ENCODE measurements around the gene PLK5.

Gene PLK5

GRCh38 chr19:1577929-1578618 is 54.2 kb downstream of the PLK5 start:
- no peak for TF ChIP-seq POLR2AphosphoS5 (IDR thresholded peaks at IDR 0.05; ENCODE audit: low read depth, low read length)
- TF ChIP-seq POLR2A (IDR thresholded peaks at IDR 0.05; ENCODE audit: low read depth, low read length), result no peak
- TF ChIP-seq TAF1 (IDR thresholded peaks at IDR 0.05; ENCODE audit: borderline replicate concordance, low read depth, low read length), result no peak
- DNase-seq (ENCODE audit: insufficient read length) (no peak), FAIRE-seq (no peak)

DNA sequence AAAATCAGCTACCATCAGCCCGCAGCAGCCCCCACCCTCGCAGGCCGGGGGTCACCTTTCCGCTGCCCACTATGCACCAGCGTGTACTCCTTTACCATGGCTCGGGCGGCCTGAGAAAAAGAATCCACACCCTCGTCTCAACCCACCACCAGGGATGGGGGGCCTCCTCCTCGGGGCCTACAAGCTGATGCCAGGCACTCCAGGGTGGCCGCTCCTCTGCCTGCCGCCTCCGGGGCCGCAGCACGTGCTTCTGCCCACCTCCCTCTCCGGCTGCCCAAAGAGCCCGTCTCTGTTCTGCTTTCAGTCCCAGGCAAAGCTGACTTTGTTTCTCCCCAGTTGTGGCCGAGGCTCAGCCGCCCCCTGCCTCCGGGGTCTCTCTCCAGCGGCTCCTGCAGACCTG is 55.3 kb downstream of the PLK5 start:
- no peak for FAIRE-seq
- DNase-seq (ENCODE audit: insufficient read length), result no peak
- no peak for TF ChIP-seq POLR2A (IDR thresholded peaks at IDR 0.05; ENCODE audit: low read depth, low read length)
- TF ChIP-seq POLR2AphosphoS5 (IDR thresholded peaks at IDR 0.05; ENCODE audit: low read depth, low read length), result no peak
- TF ChIP-seq TAF1 (IDR thresholded peaks at IDR 0.05; ENCODE audit: borderline replicate concordance, low read depth, low read length), result no peak

- DNase-seq (ENCODE audit: insufficient read length) (no peak), FAIRE-seq (no peak)
- TF ChIP-seq POLR2A (IDR thresholded peaks at IDR 0.05; ENCODE audit: low read depth, low read length), result no peak
- TF ChIP-seq POLR2AphosphoS5 (IDR thresholded peaks at IDR 0.05; ENCODE audit: low read depth, low read length), result no peak
- TF ChIP-seq TAF1 (IDR thresholded peaks at IDR 0.05; ENCODE audit: borderline replicate concordance, low read depth, low read length), result no peak
Measured at GRCh38 chr19:1580382-1580781, 56.5 kb downstream of the PLK5 start.

GRCh38 chr19:1580957-1581356 is 57.1 kb downstream of the PLK5 start:
- DNase-seq (ENCODE audit: insufficient read length) (no peak), FAIRE-seq (no peak)
- TF ChIP-seq TAF1 (IDR thresholded peaks at IDR 0.05; ENCODE audit: borderline replicate concordance, low read depth, low read length) (no peak), POLR2AphosphoS5 (IDR thresholded peaks at IDR 0.05; ENCODE audit: low read depth, low read length) (no peak), POLR2A (IDR thresholded peaks at IDR 0.05; ENCODE audit: low read depth, low read length) (no peak)

DNA sequence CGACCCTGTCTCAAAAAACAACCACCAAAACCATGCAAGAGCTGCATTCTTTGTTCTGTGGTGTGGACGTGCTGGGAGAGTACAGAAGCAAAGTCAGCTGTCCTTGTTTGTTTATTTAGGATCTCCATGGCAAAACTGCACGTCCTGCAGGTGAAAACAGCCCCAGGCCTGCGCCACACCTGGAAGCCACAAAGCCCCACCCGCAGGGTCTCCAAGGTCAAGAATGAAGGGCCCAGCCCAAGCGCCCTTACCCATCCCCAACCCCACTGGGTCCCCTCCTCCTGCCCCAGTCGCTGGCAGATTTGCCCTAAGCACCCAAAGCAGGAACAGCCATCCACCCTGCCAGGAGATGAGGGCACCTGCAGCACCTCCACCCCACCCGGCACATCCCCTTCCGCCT is 58.3 kb downstream of the PLK5 start:
- no peak for DNase-seq (ENCODE audit: insufficient read length)
- no peak for FAIRE-seq
- TF ChIP-seq POLR2AphosphoS5 (IDR thresholded peaks at IDR 0.05; ENCODE audit: low read depth, low read length) (no peak), TAF1 (IDR thresholded peaks at IDR 0.05; ENCODE audit: borderline replicate concordance, low read depth, low read length) (no peak), POLR2A (IDR thresholded peaks at IDR 0.05; ENCODE audit: low read depth, low read length) (no peak)

GRCh38 chr19:1584500-1585242 is 60.8 kb downstream of the PLK5 start:
- TF ChIP-seq TAF1 (IDR thresholded peaks at IDR 0.05; ENCODE audit: borderline replicate concordance, low read depth, low read length) (no peak), POLR2A (IDR thresholded peaks at IDR 0.05; ENCODE audit: low read depth, low read length) (no peak), POLR2AphosphoS5 (IDR thresholded peaks at IDR 0.05; ENCODE audit: low read depth, low read length) (no peak)
- FAIRE-seq (no peak), DNase-seq (ENCODE audit: insufficient read length) (no peak)

- FAIRE-seq, result no peak
- DNase-seq (ENCODE audit: insufficient read length), result no peak
- TF ChIP-seq POLR2AphosphoS5 (IDR thresholded peaks at IDR 0.05; ENCODE audit: low read depth, low read length), result no peak
- TF ChIP-seq POLR2A (IDR thresholded peaks at IDR 0.05; ENCODE audit: low read depth, low read length), result no peak
- TF ChIP-seq TAF1 (IDR thresholded peaks at IDR 0.05; ENCODE audit: borderline replicate concordance, low read depth, low read length), result no peak
Measured at GRCh38 chr19:1585243-1585580, 61.3 kb downstream of the PLK5 start.
